ENCODE measurements around the gene SLC8B1.

- TF ChIP-seq, protein P1, sequence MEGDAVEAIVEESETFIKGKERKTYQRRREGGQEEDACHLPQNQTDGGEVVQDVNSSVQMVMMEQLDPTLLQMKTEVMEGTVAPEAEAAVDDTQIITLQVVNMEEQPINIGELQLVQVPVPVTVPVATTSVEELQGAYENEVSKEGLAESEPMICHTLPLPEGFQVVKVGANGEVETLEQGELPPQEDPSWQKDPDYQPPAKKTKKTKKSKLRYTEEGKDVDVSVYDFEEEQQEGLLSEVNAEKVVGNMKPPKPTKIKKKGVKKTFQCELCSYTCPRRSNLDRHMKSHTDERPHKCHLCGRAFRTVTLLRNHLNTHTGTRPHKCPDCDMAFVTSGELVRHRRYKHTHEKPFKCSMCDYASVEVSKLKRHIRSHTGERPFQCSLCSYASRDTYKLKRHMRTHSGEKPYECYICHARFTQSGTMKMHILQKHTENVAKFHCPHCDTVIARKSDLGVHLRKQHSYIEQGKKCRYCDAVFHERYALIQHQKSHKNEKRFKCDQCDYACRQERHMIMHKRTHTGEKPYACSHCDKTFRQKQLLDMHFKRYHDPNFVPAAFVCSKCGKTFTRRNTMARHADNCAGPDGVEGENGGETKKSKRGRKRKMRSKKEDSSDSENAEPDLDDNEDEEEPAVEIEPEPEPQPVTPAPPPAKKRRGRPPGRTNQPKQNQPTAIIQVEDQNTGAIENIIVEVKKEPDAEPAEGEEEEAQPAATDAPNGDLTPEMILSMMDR (IDR thresholded peaks at IDR 0.05) = no peak
- TF ChIP-seq SREBF2 (IDR thresholded peaks at IDR 0.05) (no peak), RAD21 (conservative IDR thresholded peaks at IDR 0.05 in 1 of 2, IDR thresholded peaks at IDR 0.05 in 1 of 2) (no peak), ZNF302 (CRISPR knock-in tag; IDR thresholded peaks at IDR 0.05) (no peak), CHD2 (IDR thresholded peaks at IDR 0.05; ENCODE audit: low read length, partially characterized antibody) (no peak), POLR2A (IDR thresholded peaks at IDR 0.05; ENCODE audit: low read length) (no peak), SMC3 (IDR thresholded peaks at IDR 0.05) (no peak), NFE2L2 (conservative IDR thresholded peaks at IDR 0.05; ENCODE audit: low read length) (no peak)
These were observed 33.1 kb downstream of the SLC8B1 start for GRCh38 chr12:113301811-113302210.
